T1000 (cell line): ENCODE results near the gene CAND1.

Source experiments
- DNase-seq: peaks from one replicate; lab custom pipeline; 2025; ENCODE audit warnings: mixed read lengths; lab: John Stamatoyannopoulos, UW

Gene CAND1

DNA sequence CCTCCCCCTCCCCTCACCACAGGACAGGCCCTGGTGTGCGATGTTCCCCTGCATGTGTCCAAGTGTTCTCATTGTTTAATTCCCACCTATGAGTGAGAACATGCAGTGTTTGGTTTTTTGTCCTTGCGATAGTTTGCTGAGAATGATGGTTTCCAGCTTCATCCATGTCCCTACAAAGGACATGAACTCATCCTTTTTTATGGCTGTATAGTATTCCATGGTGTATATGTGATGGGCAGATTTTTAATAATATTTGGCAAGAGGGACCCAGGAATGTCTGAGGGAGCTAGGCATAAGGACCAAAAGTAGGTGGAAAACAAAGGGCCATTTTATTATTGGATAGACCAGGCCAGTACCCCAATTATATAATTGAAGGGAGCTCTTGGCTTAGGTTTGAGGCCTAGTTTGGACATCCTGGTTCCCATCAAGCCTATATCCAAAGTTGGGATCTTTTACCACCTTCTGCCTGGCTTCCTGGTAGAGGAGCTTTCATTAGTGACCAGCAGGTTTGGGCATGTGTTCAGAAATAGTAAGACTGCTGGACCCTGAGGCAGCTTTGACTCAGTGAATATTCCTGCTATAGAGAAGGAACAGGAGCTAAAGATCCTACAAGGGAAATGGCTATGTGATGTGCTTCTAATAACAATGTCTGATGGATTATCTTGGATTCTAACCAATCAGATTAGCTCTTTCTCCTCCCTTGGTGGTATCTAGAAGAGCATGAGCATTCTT lies 76.0 kb downstream of the CAND1 start:
- no peak for DNase-seq

DNA sequence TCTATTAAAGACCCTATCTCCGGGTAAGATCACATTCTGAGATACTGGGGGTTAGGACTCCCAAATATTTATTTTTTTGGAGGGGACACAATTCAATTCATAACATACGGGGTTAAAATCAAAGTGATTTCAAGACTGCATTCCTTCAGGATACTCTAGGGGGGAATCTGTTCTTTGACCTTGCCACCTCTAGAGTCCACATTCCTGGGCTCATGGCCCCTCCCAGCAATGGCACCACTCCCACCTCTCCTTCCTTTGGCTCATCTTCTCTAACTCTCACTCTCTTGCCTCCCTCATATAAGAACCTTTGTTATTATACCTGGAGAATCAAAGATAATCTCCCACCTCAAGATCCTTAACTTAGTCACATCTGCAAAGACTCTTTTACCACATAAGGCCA lies 79.5 kb downstream of the CAND1 start:
- DNase-seq = no peak

DNA sequence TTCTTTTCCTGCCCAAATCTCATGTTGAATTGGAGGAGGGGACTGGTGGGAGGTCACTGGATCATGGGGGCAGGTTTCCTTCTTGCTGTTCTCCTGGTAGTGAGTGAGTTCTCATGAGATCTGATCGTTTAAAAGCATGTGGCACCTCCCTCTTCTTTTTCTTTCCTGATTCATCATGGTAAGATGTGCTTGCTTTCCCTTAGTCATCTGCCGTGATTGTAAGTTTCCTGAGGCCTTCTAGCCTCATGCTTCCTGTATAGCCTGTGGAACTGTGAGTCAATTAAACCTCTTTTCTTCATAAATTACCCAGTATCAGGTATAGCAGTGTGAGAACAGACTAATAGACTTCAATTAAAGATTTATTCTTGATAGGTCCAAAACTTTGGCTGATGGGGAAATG lies 83.5 kb downstream of the CAND1 start:
- no peak for DNase-seq

DNA sequence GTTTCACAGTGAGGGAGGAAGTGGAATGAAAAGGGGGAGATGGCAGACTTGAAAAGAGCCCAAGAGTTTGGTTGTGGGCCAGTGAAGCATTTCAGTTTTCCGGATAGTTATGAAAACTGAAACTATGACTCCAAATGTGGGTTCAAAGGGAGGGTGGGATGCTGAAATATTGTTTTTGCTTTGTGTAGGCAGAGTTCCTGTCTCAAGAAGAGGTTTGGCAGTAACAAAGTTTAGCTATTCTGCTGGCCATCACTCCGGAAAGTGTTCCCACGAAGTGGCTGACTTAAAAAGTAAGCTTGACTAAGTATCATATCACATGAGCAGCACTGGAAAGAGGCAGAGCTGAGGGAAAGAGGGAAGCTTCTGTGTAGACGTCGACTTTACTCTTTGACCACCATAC lies 85.2 kb downstream of the CAND1 start:
- DNase-seq = no peak

DNA sequence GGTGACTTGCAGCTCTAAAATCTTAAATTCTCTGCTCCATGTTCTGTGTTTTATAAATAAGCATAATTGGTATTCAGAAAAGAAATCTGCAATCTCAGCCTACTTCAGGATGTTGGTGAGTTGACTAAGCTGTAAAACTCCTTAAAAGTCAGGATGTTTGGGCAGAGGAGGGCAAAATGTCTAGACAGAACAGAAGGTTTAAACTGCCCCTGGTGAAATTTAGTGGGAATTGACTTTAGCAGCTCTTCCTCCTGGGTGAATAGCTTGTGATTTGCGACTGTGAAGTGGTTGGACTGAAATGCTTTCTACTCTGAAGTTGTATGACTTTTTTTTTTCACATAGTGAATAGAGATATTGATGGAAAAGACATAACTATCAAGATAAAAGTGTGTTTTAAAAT lies 85.8 kb downstream of the CAND1 start:
- DNase-seq = no peak

DNA sequence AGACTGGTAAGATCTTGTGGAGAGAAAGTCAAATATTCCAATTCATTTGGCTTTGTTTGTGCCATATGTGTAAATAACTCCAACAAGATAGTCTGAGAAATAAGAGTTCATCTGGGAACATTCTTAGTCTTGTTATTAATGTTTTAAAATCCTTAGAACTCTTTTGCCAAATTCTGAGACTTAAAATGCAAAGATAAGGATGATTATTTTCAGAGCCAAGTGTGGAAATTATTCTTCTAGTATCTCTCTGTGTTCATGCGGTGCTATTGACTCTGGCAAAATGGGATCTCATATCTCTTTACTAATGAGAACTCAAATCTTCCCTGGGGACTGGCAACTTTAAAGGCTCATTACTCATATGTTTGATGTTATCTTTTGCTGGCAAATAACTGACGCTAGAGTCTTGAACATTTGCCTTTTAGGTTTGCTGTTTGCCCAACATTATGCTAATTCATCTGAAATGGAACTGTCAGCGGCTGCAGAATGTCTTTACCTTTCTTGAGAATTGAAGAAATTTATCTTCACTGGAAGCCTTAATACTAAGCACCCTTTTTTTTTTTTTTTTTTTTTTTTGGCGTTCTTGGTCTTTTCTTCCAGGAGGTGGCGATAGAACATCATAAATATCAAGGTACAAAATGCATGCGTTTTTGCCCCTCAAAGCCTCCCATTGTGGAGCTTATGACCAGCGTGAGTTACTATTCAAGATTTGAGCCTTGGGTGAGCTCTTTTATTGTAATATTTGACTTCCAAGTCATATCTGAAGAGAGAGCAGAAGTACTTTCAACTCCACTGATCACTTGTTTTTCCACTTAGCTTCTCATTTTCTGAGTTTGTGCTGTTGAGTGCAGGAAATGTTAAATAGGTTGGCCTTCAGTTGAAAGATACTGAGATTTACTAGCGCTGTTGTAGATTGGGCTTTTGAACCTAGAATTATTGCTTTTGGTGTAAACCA lies 86.5 kb downstream of the CAND1 start:
- DNase-seq = no peak

DNA sequence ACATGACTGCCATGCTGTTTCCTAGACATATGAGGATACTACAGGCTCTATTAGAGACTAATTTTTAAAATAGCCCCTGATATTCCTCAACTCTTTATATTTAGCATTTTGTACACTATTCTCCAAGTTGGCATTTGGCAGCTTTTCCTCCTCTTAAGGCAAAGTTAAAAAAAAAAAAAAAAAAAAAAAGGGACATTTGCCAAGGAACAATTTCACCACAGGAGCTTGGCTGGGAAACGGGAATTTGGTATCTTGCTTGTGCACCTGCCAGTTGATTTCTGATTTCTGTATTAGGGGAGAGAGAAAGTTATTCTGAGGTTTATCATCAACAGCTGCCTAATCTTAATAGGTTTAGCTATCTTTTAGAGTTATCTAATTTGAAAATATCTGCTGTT lies 87.2 kb downstream of the CAND1 start:
- DNase-seq = no peak

DNA sequence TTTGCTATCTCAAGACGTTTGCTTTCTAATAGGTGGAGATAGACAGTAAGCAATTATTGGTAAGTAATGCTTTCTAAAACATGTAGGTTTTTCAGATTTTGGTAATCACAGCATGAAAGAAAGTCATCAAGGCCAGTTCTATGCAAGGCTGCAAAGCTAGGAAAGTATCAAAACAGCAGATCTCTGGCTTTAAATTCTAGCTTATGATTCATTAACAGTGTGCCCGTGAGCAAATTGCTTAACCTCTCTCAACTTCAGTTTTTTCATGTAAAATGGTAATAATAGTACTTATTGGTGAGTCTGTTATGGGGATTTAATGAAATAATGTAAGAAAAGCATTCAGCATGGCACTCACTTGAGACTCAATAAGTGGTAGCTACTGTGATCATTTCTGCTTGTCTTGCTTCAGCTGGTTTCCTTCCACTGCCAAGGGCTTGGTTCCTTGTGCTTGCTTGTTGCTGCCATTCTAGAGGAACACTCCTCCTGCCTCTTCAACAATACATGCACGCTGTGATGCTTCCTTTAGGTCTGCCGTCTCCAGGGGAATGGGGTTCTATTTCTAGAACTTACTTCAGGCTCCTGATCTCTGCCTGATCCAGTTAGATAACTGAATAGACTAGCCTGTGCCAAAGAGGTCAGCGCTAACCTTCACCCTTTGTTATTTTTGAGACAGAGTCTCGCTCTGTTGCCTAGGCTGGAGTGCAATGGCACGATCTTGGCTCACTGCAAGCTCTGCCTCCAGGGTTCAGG lies 88.4 kb downstream of the CAND1 start:
- DNase-seq = no peak

DNA sequence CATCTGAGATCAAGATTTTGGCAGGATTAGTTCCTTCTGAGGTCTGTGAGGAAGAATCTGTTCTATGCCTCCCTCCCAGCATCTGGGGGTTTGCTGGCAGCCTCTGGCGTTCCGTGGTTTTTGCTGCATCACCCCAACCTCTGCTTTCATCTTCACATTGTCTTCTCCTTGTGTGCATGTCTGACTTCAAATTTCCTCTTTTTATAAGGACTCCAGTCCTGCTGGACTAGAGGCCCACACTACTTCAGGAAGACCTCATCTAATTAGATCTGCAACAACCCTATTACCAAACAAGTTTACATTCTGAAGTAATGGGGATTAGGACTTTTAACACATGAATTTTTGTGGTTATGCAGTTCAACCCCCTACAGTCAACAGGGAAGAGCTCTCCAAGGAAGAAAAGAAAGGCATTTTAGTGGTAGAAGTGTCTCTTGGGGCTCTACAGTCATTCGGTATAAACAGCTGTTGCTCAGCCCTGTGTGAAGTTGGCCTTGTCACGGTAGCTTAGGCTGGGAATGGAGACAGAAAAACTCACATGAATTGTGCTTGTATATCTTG lies 89.7 kb downstream of the CAND1 start:
- DNase-seq = peak; percentile 53

DNA sequence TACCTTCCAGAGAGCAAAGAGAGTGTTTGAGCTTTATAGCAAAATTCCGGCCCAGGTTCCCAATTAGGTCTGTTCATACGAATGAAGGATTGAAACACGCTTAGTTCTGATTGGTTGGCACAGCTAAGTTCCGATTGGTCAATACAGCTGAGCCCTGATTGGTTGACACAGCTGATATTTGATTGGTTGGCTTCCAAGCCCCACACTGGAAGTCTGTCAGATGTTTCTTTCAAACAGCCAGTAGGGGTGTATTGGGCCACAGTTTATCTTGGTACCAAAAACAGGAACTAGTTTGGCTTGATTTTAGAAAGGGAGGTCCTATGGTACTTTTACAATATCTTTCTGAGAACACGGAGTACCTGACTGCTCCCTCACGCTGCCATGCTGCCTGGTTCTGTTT lies 93.4 kb downstream of the CAND1 start:
- no peak for DNase-seq

DNA sequence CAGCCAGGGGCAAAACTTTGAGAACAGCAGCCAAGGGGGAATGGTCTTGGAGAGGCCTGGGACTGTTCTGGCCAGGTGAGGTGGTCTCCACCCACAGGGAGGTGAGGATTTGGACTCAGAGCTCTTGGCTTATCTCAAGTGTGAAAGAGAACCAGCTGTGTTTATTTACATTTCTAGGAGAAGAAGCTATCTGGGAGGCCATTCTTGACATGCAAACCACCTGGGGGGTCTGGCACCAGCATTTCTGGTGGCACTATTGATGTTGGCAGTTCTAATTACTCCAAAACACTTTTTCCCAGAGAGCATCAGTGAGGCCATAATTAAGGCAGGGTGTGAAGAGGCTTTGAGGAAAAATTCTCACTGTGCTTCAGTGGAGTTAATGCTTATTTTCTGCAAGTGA lies 95.1 kb downstream of the CAND1 start:
- DNase-seq = no peak

DNA sequence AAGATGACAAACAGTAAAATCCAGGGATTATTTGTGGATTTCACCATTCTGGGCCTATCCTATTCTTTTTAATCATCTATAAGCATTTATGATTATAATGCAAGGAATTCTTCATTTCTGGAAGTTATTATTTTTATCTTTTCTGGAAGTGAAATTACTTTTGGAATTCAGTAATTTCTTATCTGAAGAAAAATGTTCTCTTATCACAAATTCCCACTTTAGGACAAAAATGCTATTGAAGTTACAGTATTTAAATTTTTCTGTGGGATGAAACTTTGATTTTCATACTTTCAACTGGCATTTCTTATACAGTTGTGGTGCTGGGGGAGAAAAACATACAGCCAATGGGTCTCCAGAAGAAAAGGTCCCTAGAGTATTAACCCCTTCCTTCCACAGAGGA lies 96.0 kb downstream of the CAND1 start:
- no peak for DNase-seq

DNA sequence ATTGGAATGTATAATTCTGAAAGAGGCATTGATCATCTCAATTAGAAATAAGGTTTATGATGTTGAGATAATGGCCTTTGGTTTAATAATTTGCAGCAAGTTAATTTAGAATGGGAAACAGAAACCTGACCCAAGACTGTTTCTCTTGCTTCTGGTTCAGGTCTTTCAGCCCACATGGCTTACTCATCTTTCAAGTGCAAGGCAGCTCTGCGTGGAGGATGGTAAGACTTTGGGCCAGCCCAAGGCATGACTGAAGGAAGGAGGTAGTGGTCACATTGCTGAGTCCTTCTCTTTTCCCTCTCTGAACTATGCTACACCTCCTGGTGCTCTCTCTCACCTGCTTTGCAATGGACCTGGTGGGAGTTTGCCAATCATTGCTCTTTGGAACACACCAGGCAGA lies 98.7 kb downstream of the CAND1 start:
- no peak for DNase-seq
